ENCODE results near the gene PRKAR1B. TPM values are rescaled to one million over a fixed set of nuclear protein-coding genes. Genes with fewer than 3 reads are reported as not detected.
A peak's percentile ranks its signal among the peaks of the same experiment; 100 is the strongest.
"Not testable (repeated sequence)": the region's sequence is repeated elsewhere in the genome, so short reads cannot be mapped to it uniquely, and the experiment has no call there.

PRKAR1B gene
- total RNA-seq, 2 donors from 2014 or later = 15.1 to 15.9 TPM

GRCh38 chr7:662576-662975 is 64.5 kb downstream of the PRKAR1B start:
- H3K4me3 ChIP-seq = no peak overlapping the region
- H3K27me3 ChIP-seq = no peaks in the 10 kb centered on the region
- peak overlapping the region in 1 of 2 donors; percentile 81 for H3K27ac ChIP-seq
- TF ChIP-seq, protein P1, sequence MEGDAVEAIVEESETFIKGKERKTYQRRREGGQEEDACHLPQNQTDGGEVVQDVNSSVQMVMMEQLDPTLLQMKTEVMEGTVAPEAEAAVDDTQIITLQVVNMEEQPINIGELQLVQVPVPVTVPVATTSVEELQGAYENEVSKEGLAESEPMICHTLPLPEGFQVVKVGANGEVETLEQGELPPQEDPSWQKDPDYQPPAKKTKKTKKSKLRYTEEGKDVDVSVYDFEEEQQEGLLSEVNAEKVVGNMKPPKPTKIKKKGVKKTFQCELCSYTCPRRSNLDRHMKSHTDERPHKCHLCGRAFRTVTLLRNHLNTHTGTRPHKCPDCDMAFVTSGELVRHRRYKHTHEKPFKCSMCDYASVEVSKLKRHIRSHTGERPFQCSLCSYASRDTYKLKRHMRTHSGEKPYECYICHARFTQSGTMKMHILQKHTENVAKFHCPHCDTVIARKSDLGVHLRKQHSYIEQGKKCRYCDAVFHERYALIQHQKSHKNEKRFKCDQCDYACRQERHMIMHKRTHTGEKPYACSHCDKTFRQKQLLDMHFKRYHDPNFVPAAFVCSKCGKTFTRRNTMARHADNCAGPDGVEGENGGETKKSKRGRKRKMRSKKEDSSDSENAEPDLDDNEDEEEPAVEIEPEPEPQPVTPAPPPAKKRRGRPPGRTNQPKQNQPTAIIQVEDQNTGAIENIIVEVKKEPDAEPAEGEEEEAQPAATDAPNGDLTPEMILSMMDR (IDR thresholded peaks at IDR 0.05) = no peak
- H3K9me3 ChIP-seq = no peaks in the 10 kb centered on the region
- H3K4me1 ChIP-seq = peaks cover 0 to 45% of the 10 kb centered on the region in 2 donors
- no peak for DNase-seq (ENCODE audit: low spot score)
- H3K36me3 ChIP-seq = no peaks in the 10 kb centered on the region

GRCh38 chr7:659996-660395 is 67.1 kb downstream of the PRKAR1B start:
- H3K4me1 ChIP-seq = peaks cover 0 to 29% of the 10 kb centered on the region in 2 donors
- no peak for DNase-seq (ENCODE audit: low spot score)
- H3K9me3 ChIP-seq = no peaks in the 10 kb centered on the region
- no peak overlapping the region for H3K4me3 ChIP-seq
- no peaks in the 10 kb centered on the region for H3K36me3 ChIP-seq
- TF ChIP-seq, protein P1 (IDR thresholded peaks at IDR 0.05) = no peak
- no peaks in the 10 kb centered on the region for H3K27me3 ChIP-seq
- H3K27ac ChIP-seq = peak overlapping the region in 1 of 2 donors; percentile 31

- Histone ChIP-seq H3K27ac (peak overlapping the region in 1 of 2 donors; percentile 31), H3K27me3 (no peaks in the 10 kb centered on the region), H3K4me3 (no peak overlapping the region), H3K9me3 (no peaks in the 10 kb centered on the region), H3K36me3 (no peaks in the 10 kb centered on the region), H3K4me1 (peaks cover 0 to 23% of the 10 kb centered on the region in 2 donors)
- TF ChIP-seq, protein P1 (IDR thresholded peaks at IDR 0.05) = no peak
- no peak for DNase-seq (ENCODE audit: low spot score)
Observed at GRCh38 chr7:659306-659847, 67.7 kb downstream of the PRKAR1B start.

- no peak overlapping the region for H3K4me3 ChIP-seq
- peaks cover 0 to 16% of the 10 kb centered on the region in 2 donors for H3K4me1 ChIP-seq
- DNase-seq (ENCODE audit: low spot score) = no peak
- H3K9me3 ChIP-seq = no peaks in the 10 kb centered on the region
- TF ChIP-seq, protein P1 (IDR thresholded peaks at IDR 0.05) = no peak
- H3K27ac ChIP-seq = peak overlapping the region; percentile 71 to 90
- no peaks in the 10 kb centered on the region for H3K36me3 ChIP-seq
- no peaks in the 10 kb centered on the region for H3K27me3 ChIP-seq
Observed at GRCh38 chr7:657565-658119, 69.4 kb downstream of the PRKAR1B start.

GRCh38 chr7:657010-657409 is 70.1 kb downstream of the PRKAR1B start:
- peak overlapping the region; percentile 71 to 90 for H3K27ac ChIP-seq

DNA sequence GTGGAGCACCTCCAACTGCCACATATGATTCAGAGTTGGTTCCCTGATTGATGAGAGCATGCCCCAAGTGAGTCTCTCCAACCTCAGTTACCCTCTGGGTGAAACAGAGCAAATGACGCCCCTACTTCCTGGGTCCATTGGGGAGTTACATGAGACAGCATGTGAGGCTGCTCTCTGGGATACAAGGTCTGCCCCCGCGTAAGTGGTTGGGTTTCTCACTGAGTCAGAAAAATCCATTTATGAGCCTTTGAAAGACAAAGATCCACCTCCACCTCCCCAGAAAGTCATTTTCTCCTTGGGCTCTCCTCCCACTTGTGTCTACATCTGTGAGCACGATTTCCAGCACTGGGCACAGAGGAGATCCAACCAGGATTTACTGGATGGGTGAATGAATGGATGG is 71.3 kb downstream of the PRKAR1B start:
- no peak for DNase-seq (ENCODE audit: low spot score)
- Histone ChIP-seq H3K36me3 (no peaks in the 10 kb centered on the region), H3K4me3 (no peak overlapping the region), H3K4me1 (peaks cover 0 to 21% of the 10 kb centered on the region in 2 donors), H3K27me3 (no peaks in the 10 kb centered on the region), H3K27ac (no peak overlapping the region), H3K9me3 (no peaks in the 10 kb centered on the region)
- TF ChIP-seq, protein P1 (IDR thresholded peaks at IDR 0.05) = no peak

More at GRCh38 chr7:657010-657409, 70.1 kb downstream of the PRKAR1B start:
- not testable (repeated sequence) for DNase-seq (ENCODE audit: low spot score); H3K27me3 ChIP-seq; H3K36me3 ChIP-seq; H3K4me3 ChIP-seq; H3K9me3 ChIP-seq
- peaks cover 0 to 16% of the 10 kb centered on the region in 2 donors for H3K4me1 ChIP-seq
